ENCODE data around the gene RBM12. TPM values are rescaled to one million over a fixed set of nuclear protein-coding genes. Genes with fewer than 3 reads are reported as not detected.

Gene RBM12
- total RNA-seq, 1 donor = 56.1 TPM

- H3K4me3 ChIP-seq (ENCODE audit: low read depth, low read length) = no peak overlapping the region
- no peak for DNase-seq (ENCODE audit: low read depth)
- TF ChIP-seq CTCF (IDR thresholded peaks at IDR 0.05; ENCODE audit: insufficient read depth, low read depth, low read length) = no peak
Observed at GRCh38 chr20:35611482-35611881, 53.2 kb downstream of the RBM12 start.

GRCh38 chr20:35610833-35611427, 53.8 kb downstream of the RBM12 start:
- H3K4me3 ChIP-seq (ENCODE audit: low read depth, low read length) = no peak overlapping the region
- TF ChIP-seq CTCF (IDR thresholded peaks at IDR 0.05; ENCODE audit: insufficient read depth, low read depth, low read length) = no peak
- peak; percentile 8 for DNase-seq (ENCODE audit: low read depth)

DNA sequence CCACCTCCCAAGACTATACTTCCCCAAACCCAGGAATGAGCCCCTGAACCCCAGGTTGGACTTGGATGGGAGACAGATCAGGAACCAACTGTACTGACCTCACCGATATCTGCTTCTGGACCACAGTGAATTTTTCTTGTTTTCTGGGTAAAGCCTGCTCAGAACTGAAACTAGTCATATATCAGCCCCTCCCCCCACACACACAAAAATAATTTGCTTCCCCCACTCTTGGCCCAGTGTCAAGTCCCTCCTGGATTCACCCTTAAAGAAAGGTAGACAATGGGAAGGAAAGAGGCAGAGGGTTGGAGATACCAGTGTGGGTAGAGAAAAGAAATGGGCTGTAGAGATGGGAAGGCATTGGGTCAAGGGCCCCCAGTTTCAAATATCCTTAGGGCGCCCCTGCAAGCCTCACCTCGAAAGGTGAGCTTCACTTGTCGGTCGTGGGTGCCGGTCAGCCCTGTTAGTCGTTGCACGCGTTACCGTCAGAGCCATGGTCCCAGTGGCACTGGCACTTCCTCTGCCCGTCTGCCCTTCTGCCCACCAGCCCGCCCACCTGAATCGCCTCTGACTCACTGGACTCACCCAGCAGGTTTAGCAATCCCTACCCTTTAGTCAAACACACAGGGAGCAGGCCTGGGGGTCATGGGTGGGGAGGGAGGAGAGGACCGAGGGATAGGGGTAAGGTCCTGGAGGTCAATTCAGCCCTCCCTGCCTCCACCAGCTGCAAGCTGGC, 57.5 kb downstream of the RBM12 start:
- TF ChIP-seq CTCF (IDR thresholded peaks at IDR 0.05; ENCODE audit: insufficient read depth, low read depth, low read length) = no peak
- DNase-seq (ENCODE audit: low read depth) = no peak

DNA sequence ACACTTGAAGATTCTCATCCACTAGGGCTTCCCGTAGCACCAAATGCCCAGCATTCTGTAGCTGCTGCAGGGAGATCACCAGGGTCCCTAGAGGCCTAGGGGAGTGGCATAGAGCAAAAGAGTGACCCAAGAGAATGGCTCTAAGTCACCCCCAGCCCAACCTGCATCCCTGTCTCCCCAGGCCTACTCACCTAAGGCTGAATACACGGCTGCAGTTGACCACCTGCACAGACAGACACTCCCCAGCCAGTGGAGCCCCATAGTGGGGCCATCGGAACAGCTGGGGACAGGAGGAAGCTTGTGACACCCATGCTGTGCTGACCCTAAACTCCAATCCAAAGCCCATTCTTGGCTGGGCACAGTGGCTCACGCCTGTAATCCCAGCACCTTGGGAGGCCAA, 58.6 kb downstream of the RBM12 start:
- DNase-seq (ENCODE audit: low read depth) = no peak
- no peak overlapping the region for H3K4me3 ChIP-seq (ENCODE audit: low read depth, low read length)
- TF ChIP-seq CTCF (IDR thresholded peaks at IDR 0.05; ENCODE audit: insufficient read depth, low read depth, low read length) = no peak

More for the DNA sequence above, 57.5 kb downstream of the RBM12 start:
- H3K4me3 ChIP-seq (ENCODE audit: low read depth, low read length) = no peak overlapping the region

DNA sequence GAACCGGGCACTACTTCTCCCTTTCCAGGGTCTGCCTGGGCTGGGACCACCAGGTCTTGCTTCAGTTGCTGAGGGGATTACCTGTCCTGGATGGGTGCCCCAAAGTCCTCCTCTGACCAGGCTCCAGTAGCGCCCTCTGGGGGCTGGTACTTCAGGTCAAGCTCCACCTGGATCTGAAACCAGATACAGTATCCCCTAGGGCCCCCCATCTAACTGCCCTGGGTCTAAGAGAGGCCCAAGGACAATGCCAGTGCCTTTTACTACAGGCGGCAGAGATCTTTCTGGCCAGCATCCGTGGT, 60.3 kb downstream of the RBM12 start:
- TF ChIP-seq CTCF (IDR thresholded peaks at IDR 0.05; ENCODE audit: insufficient read depth, low read depth, low read length) = peak; percentile 41
- peak; percentile 6 for DNase-seq (ENCODE audit: low read depth)
- no peak overlapping the region for H3K4me3 ChIP-seq (ENCODE audit: low read depth, low read length)

- TF ChIP-seq CTCF (IDR thresholded peaks at IDR 0.05; ENCODE audit: insufficient read depth, low read depth, low read length) = no peak
- H3K4me3 ChIP-seq (ENCODE audit: low read depth, low read length) = no peak overlapping the region
- no peak for DNase-seq (ENCODE audit: low read depth)
Observed at GRCh38 chr20:35603695-35604448, 60.8 kb downstream of the RBM12 start.

All from fibroblast of villous mesenchyme (primary cell).